A549 (cell line): Measurements from ENCODE around the gene TMED4.

ENCODE experiments used
- CTCF ChIP-seq: fragments of >200 bp; sonication (Bioruptor Twin); formaldehyde crosslinking; IDR thresholded peaks from 3 replicates; pipeline ENCODE4 v1.5.1; 2016
- ELK1 ChIP-seq: fragments of 150-350 bp; IDR thresholded peaks from 2 replicates; pipeline ENCODE4 v1.6.1; 2014; ENCODE audit warnings: low read depth, mild to moderate bottlenecking, low read length
- MAX ChIP-seq: IDR thresholded peaks from 2 replicates; pipeline ENCODE4 v1.6.1; 2012
- NFE2L2 ChIP-seq: fragments of 150-350 bp; conservative IDR thresholded peaks from 2 replicates; pipeline ENCODE4 v1.6.1; 2014; ENCODE audit warnings: low read length
- REST ChIP-seq: fragments of 200-600 bp; sonication (generic); IDR thresholded peaks from 2 replicates; pipeline ENCODE4 v1.6.1; 2016; ENCODE audit warnings: antibody characterized with exemption, mild to moderate bottlenecking, moderate library complexity

GRCh38 chr7:44561962-44562621 is 19.9 kb downstream of the TMED4 start:
- TF ChIP-seq MAX, result no peak
- no peak for TF ChIP-seq CTCF
- no peak for TF ChIP-seq ELK1
- no peak for TF ChIP-seq REST
- TF ChIP-seq NFE2L2, result peak; percentile 31; the same call in 1 of the 2 replicates
